ENCODE measurements around the gene MEX3A. TPM values are rescaled to one million over a fixed set of nuclear protein-coding genes. Genes with fewer than 3 reads are reported as not detected.

MEX3A gene
- total and polyA plus RNA-seq, 9 donors: 3.5 to 12.4 (median 9.1) TPM

- no peaks in the 10 kb centered on the region for H3K9me3 ChIP-seq
- peaks cover 14% of the 10 kb centered on the region for H3K4me1 ChIP-seq (ENCODE audit: insufficient read depth)
- no peaks in the 10 kb centered on the region for H3K36me3 ChIP-seq
- no peak overlapping the region for H3K4me3 ChIP-seq
- intact Hi-C loops (cut with DNase I): loop anchor here in 3 of 4 donors (2.0 kb wide), 2 partner anchors 31 to 33 kb away; no protein-coding TSS in a partner anchor
- no peaks in the 10 kb centered on the region for H3K27me3 ChIP-seq
- TF ChIP-seq EP300 (IDR thresholded peaks at IDR 0.05) (no peak), CTCF (IDR thresholded peaks at IDR 0.05) (no peak), POLR2A (IDR thresholded peaks at IDR 0.05) (no peak)
- peak overlapping the region in 1 of 2 donors; percentile 75 for H3K27ac ChIP-seq
- 87 to 91% (median 91%) methylated on average over 9 of the region's 9 CpGs for WGBS, 3 donors
- DNase-seq: no peak
Observed at GRCh38 chr1:156097499-156098178, 15.4 kb upstream of the MEX3A start.

- H3K4me3 ChIP-seq: no peak overlapping the region
- peak; percentile 89 to 99 (median 98) for TF ChIP-seq CTCF (IDR thresholded peaks at IDR 0.05)
- peak; percentile 43 for TF ChIP-seq POLR2A (IDR thresholded peaks at IDR 0.05)
- TF ChIP-seq EP300 (IDR thresholded peaks at IDR 0.05): no peak
- WGBS, 3 donors: 24 to 28% (median 25%) methylated on average over 14 of the region's 14 CpGs
- peak overlapping the region; percentile 67 to 75 for H3K27ac ChIP-seq
- H3K9me3 ChIP-seq: no peaks in the 10 kb centered on the region
- peaks cover 8% of the 10 kb centered on the region for H3K4me1 ChIP-seq (ENCODE audit: insufficient read depth)
- intact Hi-C loops (cut with DNase I): loop anchor here (1.0 to 2.0 kb wide), 3 partner anchors 32 to 34 kb away; no protein-coding TSS in a partner anchor
- H3K36me3 ChIP-seq: no peaks in the 10 kb centered on the region
- DNase-seq: peak; percentile 90 to 95 (median 94)
- H3K27me3 ChIP-seq: no peaks in the 10 kb centered on the region
Observed at GRCh38 chr1:156096640-156097391, 14.6 kb upstream of the MEX3A start.

GRCh38 chr1:156095906-156096508, 13.7 kb upstream of the MEX3A start:
- WGBS, 3 donors: 70 to 77% (median 77%) methylated on average over 3 of the region's 3 CpGs
- no peak for DNase-seq
- no peaks in the 10 kb centered on the region for H3K36me3 ChIP-seq
- peaks cover 8% of the 10 kb centered on the region for H3K4me1 ChIP-seq (ENCODE audit: insufficient read depth)
- peak overlapping the region in 1 of 2 donors; percentile 75 for H3K27ac ChIP-seq
- H3K9me3 ChIP-seq: no peaks in the 10 kb centered on the region
- intact Hi-C loops (cut with DNase I): loop anchor here (1.0 to 2.0 kb wide), 3 partner anchors 33 to 35 kb away; no protein-coding TSS in a partner anchor
- no peaks in the 10 kb centered on the region for H3K27me3 ChIP-seq
- no peak overlapping the region for H3K4me3 ChIP-seq
- no peak for TF ChIP-seq EP300 (IDR thresholded peaks at IDR 0.05)
- TF ChIP-seq POLR2A (IDR thresholded peaks at IDR 0.05): no peak
- no peak for TF ChIP-seq CTCF (IDR thresholded peaks at IDR 0.05)

GRCh38 chr1:156091610-156092009, 9.3 kb upstream of the MEX3A start:
- 64 to 70% (median 66%) methylated on average over 2 of the region's 2 CpGs for WGBS, 3 donors

More at GRCh38 chr1:156091610-156092009, 9.3 kb upstream of the MEX3A start:
- Histone ChIP-seq H3K9me3 (no peaks in the 10 kb centered on the region), H3K27me3 (no peaks in the 10 kb centered on the region), H3K4me3 (no peak overlapping the region), H3K27ac (no peak overlapping the region), H3K4me1 (ENCODE audit: insufficient read depth) (no peaks in the 10 kb centered on the region), H3K36me3 (no peaks in the 10 kb centered on the region)
- DNase-seq: no peak
- no peak for TF ChIP-seq POLR2A (IDR thresholded peaks at IDR 0.05)
- TF ChIP-seq EP300 (IDR thresholded peaks at IDR 0.05): no peak
- TF ChIP-seq CTCF (IDR thresholded peaks at IDR 0.05): no peak
- intact Hi-C loops (cut with DNase I): loop anchor here in 3 of 4 donors (2.0 to 5.0 kb wide), 5 partner anchors 45 to 136 kb away; no protein-coding TSS in a partner anchor

Measured in ovary (tissue), 9 donors.